Thoracic aorta (tissue), 2 donors: ENCODE measurements around the gene RBM15B. TPM values are rescaled to one million over a fixed set of nuclear protein-coding genes. Genes with fewer than 3 reads are reported as not detected.

Experiments
- ATAC-seq: fragments of 150-250 bp; one replicate; pipeline ENCODE4 v1.8.0; 2017; ENCODE audit warnings: low read depth; ENCODE audit not compliant: insufficient number of reproducible peaks, low FRiP score
- DNase-seq: peaks from one replicate; pipeline ENCODE4 v3.0.0-alpha.2; 2020; ENCODE audit warnings: low spot score
- H3K27ac ChIP-seq, 2 donors: fragments of 200-600 bp; sonication (generic); 1 replicate in 1 of 2; 2 replicates in 1 of 2; pipeline ENCODE4 v1.5.1; 2016; ENCODE audit warnings: mild to moderate bottlenecking in 2 of 2, moderate library complexity in 2 of 2
- H3K27me3 ChIP-seq: fragments of 200-600 bp; sonication (generic); replicated peaks from 2 replicates; pipeline ENCODE4 v1.6.0; 2016; ENCODE audit warnings: mild to moderate bottlenecking; ENCODE audit not compliant: insufficient read depth
- H3K36me3 ChIP-seq: fragments of 200-600 bp; sonication (generic); one replicate; pipeline ENCODE4 v1.5.1; 2016
- H3K4me1 ChIP-seq, 2 donors: fragments of 200-600 bp; sonication (generic); 1 replicate in 1 of 2; 2 replicates in 1 of 2; pipeline versions ENCODE4 v1.5.1 to v1.6.0; 2016; ENCODE audit warnings: low read depth in 2 of 2, mild to moderate bottlenecking in 1 of 2; ENCODE audit not compliant: control insufficient read depth in 1 of 2
- H3K4me3 ChIP-seq: fragments of 200-600 bp; sonication (generic); 2 replicates; pipeline ENCODE4 v1.5.1; 2016; ENCODE audit warnings: mild to moderate bottlenecking
- H3K9me3 ChIP-seq: fragments of 200-600 bp; sonication (generic); 2 replicates; pipeline ENCODE4 v1.5.1; 2016
- total RNA-seq, 2 donors: library from RNA; depleted of rRNA; stranded (reverse); fragments of >200 nt; gene quantifications; one replicate each; pipeline versions ENCODE4 v1.1.0 to v1.2.3, GENCODE V29; 2016
- TF ChIP-seq, protein P1 (sequence below): fragments of 200-600 bp; sonication (generic); IDR thresholded peaks from one replicate; pipeline ENCODE4 v1.5.1; 2019; ENCODE audit warnings: antibody characterized with exemption

The RBM15B gene
- total RNA-seq, 2 donors from 2014 or later = 28.3 to 38.0 TPM

DNA sequence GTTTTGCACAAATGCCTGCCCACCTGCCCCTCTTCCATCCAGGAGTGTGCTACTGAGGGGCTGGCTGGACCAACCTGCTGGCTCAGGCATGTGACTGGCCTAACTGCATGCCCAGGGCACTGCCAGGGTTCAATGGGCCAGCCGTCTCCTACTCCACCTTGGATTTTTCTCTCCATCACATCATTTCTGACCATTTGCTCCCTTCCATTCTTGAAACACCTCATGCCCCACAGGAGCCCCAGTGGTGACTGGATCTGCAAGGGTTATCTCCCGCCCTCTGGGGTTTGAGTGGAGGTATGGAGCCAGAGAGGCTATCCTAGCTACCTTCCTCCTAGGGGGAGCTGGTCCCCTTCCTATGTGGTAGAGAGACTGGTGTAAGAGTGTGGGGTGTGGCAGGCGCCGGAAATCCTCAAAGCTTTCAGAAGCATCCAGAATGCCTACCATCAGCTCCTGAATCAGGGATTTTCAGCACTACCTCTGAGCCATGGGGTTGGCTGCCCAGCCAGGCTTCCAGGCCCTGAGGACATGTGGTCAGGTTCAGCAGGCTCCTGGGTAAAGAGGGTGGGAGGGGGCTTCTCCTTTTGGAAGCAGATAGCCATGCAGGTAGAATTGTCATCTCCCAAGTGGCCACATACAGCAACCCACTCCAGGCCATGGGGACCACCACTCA lies 8.9 kb upstream of the RBM15B start:
- H3K36me3 ChIP-seq = no peaks in the 10 kb centered on the region
- ATAC-seq (no peak), DNase-seq (no peak)
- no peak overlapping the region for H3K4me3 ChIP-seq
- H3K9me3 ChIP-seq = no peaks in the 10 kb centered on the region
- no peak overlapping the region for H3K27ac ChIP-seq
- no peaks in the 10 kb centered on the region for H3K27me3 ChIP-seq
- TF ChIP-seq, protein P1, sequence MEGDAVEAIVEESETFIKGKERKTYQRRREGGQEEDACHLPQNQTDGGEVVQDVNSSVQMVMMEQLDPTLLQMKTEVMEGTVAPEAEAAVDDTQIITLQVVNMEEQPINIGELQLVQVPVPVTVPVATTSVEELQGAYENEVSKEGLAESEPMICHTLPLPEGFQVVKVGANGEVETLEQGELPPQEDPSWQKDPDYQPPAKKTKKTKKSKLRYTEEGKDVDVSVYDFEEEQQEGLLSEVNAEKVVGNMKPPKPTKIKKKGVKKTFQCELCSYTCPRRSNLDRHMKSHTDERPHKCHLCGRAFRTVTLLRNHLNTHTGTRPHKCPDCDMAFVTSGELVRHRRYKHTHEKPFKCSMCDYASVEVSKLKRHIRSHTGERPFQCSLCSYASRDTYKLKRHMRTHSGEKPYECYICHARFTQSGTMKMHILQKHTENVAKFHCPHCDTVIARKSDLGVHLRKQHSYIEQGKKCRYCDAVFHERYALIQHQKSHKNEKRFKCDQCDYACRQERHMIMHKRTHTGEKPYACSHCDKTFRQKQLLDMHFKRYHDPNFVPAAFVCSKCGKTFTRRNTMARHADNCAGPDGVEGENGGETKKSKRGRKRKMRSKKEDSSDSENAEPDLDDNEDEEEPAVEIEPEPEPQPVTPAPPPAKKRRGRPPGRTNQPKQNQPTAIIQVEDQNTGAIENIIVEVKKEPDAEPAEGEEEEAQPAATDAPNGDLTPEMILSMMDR = no peak
- H3K4me1 ChIP-seq = peaks cover 11 to 25% of the 10 kb centered on the region in 2 donors

DNA sequence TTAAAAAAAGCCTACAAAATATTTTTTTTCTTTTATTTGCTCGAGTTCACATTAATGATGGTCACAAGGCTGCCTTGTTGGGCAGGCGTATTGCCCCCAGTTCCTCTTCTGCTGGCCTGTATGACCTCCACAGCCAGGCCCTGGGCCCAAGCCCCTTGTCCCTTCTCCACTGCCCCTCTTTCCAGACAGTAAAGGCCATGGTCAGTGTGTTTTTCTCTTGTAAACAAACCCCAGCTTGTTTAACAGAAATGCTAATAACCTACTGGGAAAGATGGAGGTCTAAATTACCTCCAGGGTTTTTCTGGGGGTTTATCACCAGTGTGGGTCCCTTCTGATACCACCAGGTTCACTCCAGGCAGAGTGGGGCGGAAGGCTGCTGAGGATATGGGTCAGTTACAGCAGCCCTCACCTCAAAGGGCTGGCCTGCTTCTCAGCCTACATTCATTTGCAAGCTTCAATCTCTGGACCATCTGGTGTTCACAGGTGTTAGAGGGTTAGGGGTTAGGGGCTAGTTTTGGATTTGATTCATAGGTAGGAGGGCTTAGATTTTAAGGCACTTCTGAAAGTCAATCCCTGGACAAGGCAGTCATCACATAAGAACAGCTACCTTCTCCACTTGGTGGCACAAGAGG lies 8.0 kb upstream of the RBM15B start:
- no peak overlapping the region for H3K27ac ChIP-seq
- no peaks in the 10 kb centered on the region for H3K27me3 ChIP-seq
- H3K4me1 ChIP-seq = peaks cover 17 to 34% of the 10 kb centered on the region in 2 donors
- DNase-seq (no peak), ATAC-seq (no peak)
- no peak overlapping the region for H3K4me3 ChIP-seq
- TF ChIP-seq, protein P1 = no peak
- no peaks in the 10 kb centered on the region for H3K9me3 ChIP-seq
- H3K36me3 ChIP-seq = peaks cover 4% of the 10 kb centered on the region

DNA sequence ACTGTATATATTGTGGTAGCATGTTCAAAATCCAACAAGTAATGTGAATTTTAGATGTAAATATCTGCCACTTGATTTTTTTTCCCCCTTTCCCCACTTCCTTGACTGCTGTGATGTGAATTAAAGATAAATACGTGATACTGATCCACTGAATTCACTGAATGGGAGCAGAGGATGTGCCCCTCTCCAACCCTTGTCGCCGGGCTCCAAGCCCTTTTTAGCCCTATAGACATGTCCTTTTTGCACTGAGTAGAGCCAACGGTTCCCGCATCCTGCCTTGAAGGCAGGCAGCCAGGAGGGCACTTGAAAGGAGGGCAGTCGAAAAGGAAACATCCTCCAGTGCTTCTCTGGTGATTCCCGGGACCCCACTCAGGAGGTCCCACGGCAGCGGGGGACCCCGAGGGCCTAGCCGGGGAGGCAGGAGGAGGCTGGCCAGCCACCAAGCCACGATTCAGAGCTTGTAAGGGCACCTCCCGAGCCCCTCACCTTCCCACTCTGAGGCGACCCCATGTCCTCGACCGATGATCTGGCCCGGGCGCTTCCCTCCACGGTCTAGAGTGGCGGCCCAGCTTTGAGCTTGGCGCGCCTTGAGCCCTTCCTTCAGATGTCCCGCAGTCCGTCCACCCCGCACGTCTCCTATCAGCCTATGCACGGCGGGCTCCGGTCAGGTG lies 6.9 kb upstream of the RBM15B start:
- DNase-seq (no peak), ATAC-seq (peak; percentile 8)

GRCh38 chr3:51384726-51385473 lies 6.2 kb upstream of the RBM15B start, which contains the start of gene MANF:
MANF (plus strand) TSS chr3:51385291; CDS start chr3:51385343, 52 bp downstream.
- no peaks in the 10 kb centered on the region for H3K9me3 ChIP-seq
- ATAC-seq (peak; percentile 95), DNase-seq (peak; percentile 92)
- peak within 1 kb of the TSS; percentile 85 to 91 for H3K27ac ChIP-seq
- H3K4me1 ChIP-seq = peaks cover 17 to 40% of the 10 kb centered on the region in 2 donors
- peak within 1 kb of the TSS; percentile 84 for H3K4me3 ChIP-seq
- H3K36me3 ChIP-seq = peaks cover 4% of the 10 kb centered on the region
- TF ChIP-seq, protein P1 = peak; percentile 40
- no peaks in the 10 kb centered on the region for H3K27me3 ChIP-seq

More for the DNA sequence above, 6.9 kb upstream of the RBM15B start:
- TF ChIP-seq, protein P1 = no peak
- no peaks in the 10 kb centered on the region for H3K27me3 ChIP-seq
- H3K36me3 ChIP-seq = peaks cover 4% of the 10 kb centered on the region
- peaks cover 17 to 38% of the 10 kb centered on the region in 2 donors for H3K4me1 ChIP-seq
- H3K4me3 ChIP-seq = peak overlapping the region; percentile 84
- H3K27ac ChIP-seq = peak overlapping the region; percentile 85 to 91
- H3K9me3 ChIP-seq = no peaks in the 10 kb centered on the region
